Hematopoietic multipotent progenitor cell treated with erythropoietin and hydrocortisone succinate and interleukin-3 and kit ligand, for 4 days (in vitro differentiated cells): ENCODE results near the gene IFIT1.
"Not testable (repeated sequence)": the region's sequence is repeated elsewhere in the genome, so short reads cannot be mapped to it uniquely, and the experiment has no call there.

Source experiments
- DNase-seq: peaks from one replicate; pipeline ENCODE4 v3.0.0-alpha.2; 2015

Gene IFIT1

DNA sequence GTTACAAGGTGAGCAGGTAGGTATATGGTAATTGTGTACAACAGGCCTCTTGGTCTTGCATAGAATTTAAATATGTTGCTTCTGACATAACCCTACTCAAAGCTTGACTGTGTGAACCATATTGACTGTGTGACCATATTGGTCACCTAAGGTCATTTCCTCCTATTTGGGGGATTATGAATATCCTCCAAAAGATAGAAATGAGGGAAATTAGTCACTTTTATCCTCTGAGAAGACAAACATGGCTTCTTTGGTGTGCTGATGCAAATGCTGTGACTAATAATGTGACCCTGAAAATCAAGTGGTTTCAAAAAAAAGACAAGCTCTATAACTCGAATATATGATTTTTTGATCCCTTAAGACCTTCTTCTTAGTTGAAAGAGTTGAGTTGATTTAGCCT, 49.9 kb downstream of the IFIT1 start:
- DNase-seq: no peak

DNA sequence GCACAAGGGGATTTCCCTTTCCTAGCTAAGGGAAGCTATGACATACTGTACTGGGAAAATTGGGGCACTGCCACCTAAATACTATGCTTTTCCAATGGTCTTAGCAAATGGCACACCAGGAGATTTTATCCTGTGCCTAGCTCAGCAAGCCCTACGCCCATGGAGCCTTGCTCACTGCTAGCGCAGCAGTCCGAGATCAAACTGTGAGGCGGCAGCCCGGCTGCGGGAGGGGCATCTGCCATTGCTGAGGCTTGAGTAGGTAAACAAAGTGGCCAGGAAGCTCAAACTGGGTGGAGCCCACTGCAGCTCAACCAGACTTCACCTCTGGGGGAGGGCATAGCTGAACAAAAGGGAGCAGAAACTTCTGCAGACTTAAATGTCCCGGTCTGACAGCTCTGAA, 52.4 kb downstream of the IFIT1 start:
- not testable (repeated sequence) for DNase-seq

DNA sequence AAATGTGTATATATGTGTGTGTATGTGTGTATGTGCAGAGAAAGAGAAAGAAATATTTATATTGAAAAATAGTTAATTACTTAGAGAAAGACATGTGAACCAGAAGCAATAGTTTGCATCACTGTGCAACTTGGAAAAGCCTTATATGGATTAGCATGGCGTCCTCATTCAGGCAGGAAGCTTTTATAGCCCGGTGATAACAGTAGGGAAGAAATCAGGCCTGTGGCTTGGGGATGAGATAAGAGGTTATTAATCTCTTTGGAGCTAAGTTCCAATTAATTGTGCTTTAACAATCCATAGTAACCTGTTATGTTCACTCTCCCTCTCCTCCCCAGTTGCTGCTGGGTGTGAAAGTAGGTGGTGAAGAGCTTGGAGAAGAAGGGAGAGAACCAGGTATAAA, 58.5 kb downstream of the IFIT1 start:
- DNase-seq: no peak

DNA sequence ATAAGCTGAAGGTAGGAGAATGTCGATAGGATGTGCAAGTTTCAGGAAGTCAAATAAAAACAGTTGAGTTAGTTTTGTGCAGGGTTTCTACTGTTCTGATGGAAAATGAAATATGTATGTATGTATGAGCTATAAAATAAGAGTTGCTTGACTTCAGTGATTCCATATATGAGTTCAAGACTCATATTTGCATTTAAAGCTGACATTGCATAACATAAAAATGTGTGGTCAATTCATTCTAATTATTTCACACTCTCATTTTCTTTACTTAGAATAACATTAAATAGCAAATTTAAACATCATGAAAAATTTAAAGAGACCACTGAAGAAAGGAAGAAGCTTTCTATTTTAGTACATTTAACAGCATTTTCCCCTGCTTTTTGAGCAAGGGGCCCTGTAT, 59.8 kb downstream of the IFIT1 start:
- no peak for DNase-seq

DNA sequence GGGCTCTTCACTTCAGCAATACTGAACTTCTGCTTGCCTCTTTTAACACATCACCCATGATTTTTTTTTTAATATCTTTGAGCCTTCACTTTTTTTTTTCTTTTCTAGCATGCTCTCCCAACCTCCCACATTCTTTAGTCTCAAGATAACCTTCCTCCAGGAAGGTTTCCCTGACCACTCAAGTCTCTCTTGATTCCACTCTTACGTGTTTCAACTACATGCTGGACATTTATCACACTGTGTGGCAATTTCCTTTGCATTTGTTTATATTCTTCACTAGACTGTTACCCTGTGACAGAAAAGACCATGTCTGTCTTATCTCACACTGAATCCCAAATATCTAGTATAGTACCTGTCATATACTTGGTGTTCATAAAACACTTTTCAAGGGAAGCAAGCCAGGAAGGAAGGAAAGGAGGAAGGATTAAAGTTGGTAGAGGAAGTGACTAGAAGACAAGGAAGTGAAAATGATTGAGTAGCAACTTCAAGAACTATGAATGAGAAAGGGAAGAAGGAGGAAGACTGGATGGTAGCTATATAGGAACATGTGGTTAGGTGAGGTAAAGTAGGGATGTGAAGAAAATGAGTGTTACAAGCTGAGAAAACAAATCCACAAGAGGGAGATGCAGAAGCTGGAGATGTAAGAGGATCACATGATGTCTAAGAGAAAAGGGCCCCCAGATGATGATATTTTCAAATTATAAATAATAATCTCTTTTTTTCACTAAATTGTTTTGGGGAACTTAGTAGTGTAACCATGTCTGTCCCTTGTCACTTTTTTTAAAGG, 62.3 kb downstream of the IFIT1 start:
- no peak for DNase-seq
